H1 (cell line): ENCODE results near the gene SLC25A39. TPM values are rescaled to one million over a fixed set of nuclear protein-coding genes. Genes with fewer than 3 reads are reported as not detected.

Experiments
- CTCF ChIA-PET: fragments of 300-600 bp; sonication (Branson Sonifier 250); formaldehyde crosslinking; loops from one replicate; lab custom pipeline; 2021; ENCODE audit not compliant: partially characterized antibody; lab: Charles Lee
- POLR2A ChIA-PET: fragments of 300-600 bp; sonication (Branson Sonifier 250); formaldehyde crosslinking; loops from one replicate; lab custom pipeline; 2021; ENCODE audit warnings: inconsistent platforms; ENCODE audit not compliant: partially characterized antibody; lab: Charles Lee
- DNase-seq, 2 experiments: peaks; one replicate each; pipeline versions ENCODE4 v3.0.0 to v3.0.0-alpha.2; 2010 to 2022; ENCODE audit warnings: low spot score in 2 of 2, low read depth in 1 of 2, mixed read lengths in 1 of 2
- FAIRE-seq: peaks from 2 replicates; lab custom pipeline; 2011; peaks lifted over from hg19 to GRCh38; lab: Jason Lieb, UNC
- H2AFZ ChIP-seq: 2 replicates; pipeline ENCODE4 v1.8.1; 2012; ENCODE audit warnings: low read length, inconsistent platforms
- H2AK5ac ChIP-seq: 2 replicates; pipeline ENCODE4 v1.6.1; 2013; ENCODE audit warnings: low read depth, low read length
- H2BK120ac ChIP-seq: replicated peaks from 2 replicates; pipeline ENCODE3; 2013; ENCODE audit warnings: low read depth, low read length, inconsistent platforms
- H2BK12ac ChIP-seq: 2 replicates; pipeline ENCODE4 v1.6.1; 2013; ENCODE audit warnings: low read depth, low read length
- H2BK15ac ChIP-seq: 2 replicates; pipeline ENCODE4 v1.6.1; 2013; ENCODE audit warnings: low read length
- H2BK20ac ChIP-seq: 2 replicates; pipeline ENCODE4 v1.6.1; 2013; ENCODE audit warnings: low read length
- H2BK5ac ChIP-seq: 2 replicates; pipeline ENCODE4 v1.6.1; 2013; ENCODE audit warnings: low read depth, low read length
- H3K14ac ChIP-seq: 2 replicates; pipeline ENCODE4 v1.6.1; 2013; ENCODE audit warnings: inconsistent platforms; ENCODE audit not compliant: insufficient read length
- H3K18ac ChIP-seq: 2 replicates; pipeline ENCODE4 v1.6.1; 2013; ENCODE audit warnings: low read length; ENCODE audit errors: extremely low read depth
- H3K23ac ChIP-seq: 2 replicates; pipeline ENCODE4 v1.6.1; 2013; ENCODE audit warnings: inconsistent platforms; ENCODE audit not compliant: insufficient read length
- H3K23me2 ChIP-seq: 2 replicates; pipeline ENCODE4 v1.6.1; 2013; ENCODE audit warnings: low read depth, low read length
- H3K27ac ChIP-seq: 2 replicates; pipeline ENCODE4 v1.6.1; 2011; ENCODE audit warnings: low read depth, low read length, inconsistent platforms
- H3K27me3 ChIP-seq, 4 experiments: replicated peaks in 1 of 4; 1 replicate in 1 of 4; 2 replicates in 3 of 4; pipeline versions ENCODE4 v1.6.1 to v1.8.1; 2011 to 2013; ENCODE audit warnings: low read length in 3 of 4, mild to moderate bottlenecking in 3 of 4, inconsistent platforms in 2 of 4, mixed read lengths in 2 of 4, moderate library complexity in 1 of 4; ENCODE audit not compliant: control insufficient read depth in 3 of 4, insufficient read depth in 3 of 4; ENCODE audit errors: extremely low read depth in 1 of 4
- H3K36me3 ChIP-seq, 4 experiments: 2 replicates each; pipeline versions ENCODE4 v1.6.1 to v1.8.1; 2011 to 2013; ENCODE audit warnings: mild to moderate bottlenecking in 4 of 4, low read length in 3 of 4, moderate library complexity in 2 of 4, control low read depth in 1 of 4, inconsistent platforms in 1 of 4; ENCODE audit not compliant: insufficient read depth in 4 of 4, control insufficient read depth in 2 of 4
- H3K4ac ChIP-seq: replicated peaks from 2 replicates; pipeline ENCODE3; 2013; ENCODE audit warnings: low read length, low read depth, mixed read lengths, inconsistent platforms; ENCODE audit not compliant: insufficient read length
- H3K4me1 ChIP-seq, 4 experiments: replicated peaks in 1 of 4; 1 replicate in 1 of 4; 2 replicates in 3 of 4; pipeline versions ENCODE4 v1.6.1 to v1.8.1; 2011 to 2013; ENCODE audit warnings: low read length in 3 of 4, inconsistent platforms in 2 of 4, mixed read lengths in 1 of 4; ENCODE audit not compliant: insufficient read depth in 4 of 4, control insufficient read depth in 3 of 4
- H3K4me2 ChIP-seq, 2 experiments: 2 replicates each; pipeline versions ENCODE4 v1.6.1 to v1.8.1; 2011 to 2013; ENCODE audit warnings: low read depth in 2 of 2, low read length in 2 of 2, control low read depth in 1 of 2, inconsistent platforms in 1 of 2, mild to moderate bottlenecking in 1 of 2; ENCODE audit not compliant: insufficient read depth in 1 of 2
- H3K4me3 ChIP-seq, 4 experiments: fragments of 200-600, 300-600 bp in 1 of 4; sonication (generic), shearing (Covaris generic), sonication (Bioruptor Twin) in 1 of 4; 2 replicates each; pipeline versions ENCODE4 v1.5.1 to v1.8.1; 2011 to 2016; ENCODE audit warnings: low read length in 4 of 4, low read depth in 3 of 4, control low read depth in 2 of 4, inconsistent platforms in 2 of 4, mild to moderate bottlenecking in 2 of 4, mixed read lengths in 1 of 4, moderate library complexity in 1 of 4; ENCODE audit not compliant: insufficient read depth in 2 of 4; ENCODE audit errors: extremely low read depth in 1 of 4
- H3K56ac ChIP-seq: replicated peaks from 2 replicates; pipeline ENCODE3; 2013; ENCODE audit warnings: low read depth, mild to moderate bottlenecking, mixed read lengths, low read length, inconsistent platforms; ENCODE audit not compliant: insufficient read length
- H3K79me1 ChIP-seq: 2 replicates; pipeline ENCODE4 v1.6.1; 2013; ENCODE audit warnings: low read depth, low read length, control low read depth
- H3K79me2 ChIP-seq, 2 experiments: 2 replicates each; pipeline versions ENCODE4 v1.6.1 to v1.8.1; 2012 to 2013; ENCODE audit warnings: low read length in 2 of 2, mild to moderate bottlenecking in 2 of 2, inconsistent platforms in 1 of 2; ENCODE audit not compliant: insufficient read depth in 2 of 2, control insufficient read depth in 1 of 2
- H3K9ac ChIP-seq, 4 experiments: replicated peaks in 1 of 4; 1 replicate in 1 of 4; 2 replicates in 3 of 4; pipeline versions ENCODE4 v1.6.1 to v1.8.1; 2011 to 2013; ENCODE audit warnings: low read depth in 3 of 4, low read length in 3 of 4, control low read depth in 2 of 4, mild to moderate bottlenecking in 2 of 4, moderate library complexity in 2 of 4, inconsistent platforms in 1 of 4; ENCODE audit errors: extremely low read depth in 1 of 4
- H3K9me3 ChIP-seq, 2 experiments: 2 replicates each; pipeline versions ENCODE4 v1.6.1 to v1.8.1; 2012 to 2013; ENCODE audit warnings: mild to moderate bottlenecking in 2 of 2, moderate library complexity in 2 of 2, control low read depth in 1 of 2, inconsistent platforms in 1 of 2, low read depth in 1 of 2, low read length in 1 of 2, mixed read lengths in 1 of 2; ENCODE audit not compliant: insufficient read depth in 2 of 2
- H4K20me1 ChIP-seq, 2 experiments: replicated peaks in 1 of 2; 2 replicates each; pipeline versions ENCODE3 to v1.8.1; 2011 to 2013; ENCODE audit warnings: inconsistent platforms in 2 of 2, low read length in 2 of 2, mild to moderate bottlenecking in 1 of 2; ENCODE audit not compliant: insufficient read depth in 2 of 2, control insufficient read depth in 1 of 2
- H4K5ac ChIP-seq: 2 replicates; pipeline ENCODE4 v1.6.1; 2013; ENCODE audit warnings: low read length, low read depth, mixed read lengths, inconsistent platforms; ENCODE audit not compliant: insufficient read length
- H4K8ac ChIP-seq: 2 replicates; pipeline ENCODE4 v1.8.0; 2013; ENCODE audit warnings: mild to moderate bottlenecking, moderate library complexity, low read length, inconsistent platforms; ENCODE audit not compliant: insufficient read depth; ENCODE audit errors: extremely low read depth
- H4K91ac ChIP-seq: replicated peaks from 2 replicates; pipeline ENCODE3; 2013; ENCODE audit warnings: low read length, mixed read lengths, inconsistent platforms; ENCODE audit not compliant: insufficient read length
- ASH2L ChIP-seq: fragments of 200-600, 300-600 bp; sonication (generic); IDR thresholded peaks from one replicate; pipeline ENCODE4 v1.7.1; 2017; ENCODE audit warnings: low read length
- CHD2 ChIP-seq: IDR thresholded peaks from 2 replicates; pipeline ENCODE4 v1.6.1; 2012; ENCODE audit warnings: low read length, improper control_type of control experiment
- FOSL1 ChIP-seq: IDR thresholded peaks from 2 replicates; pipeline ENCODE4 v1.6.1; 2011; ENCODE audit warnings: mild to moderate bottlenecking, low read depth, low read length, moderate library complexity; ENCODE audit not compliant: insufficient read depth
- GABPA ChIP-seq: IDR thresholded peaks from 2 replicates; pipeline ENCODE4 v1.6.1; 2011; ENCODE audit warnings: mild to moderate bottlenecking, low read length, moderate library complexity, borderline replicate concordance; ENCODE audit not compliant: insufficient read depth
- JUN ChIP-seq: IDR thresholded peaks from 2 replicates; pipeline ENCODE4 v1.6.1; 2011; ENCODE audit warnings: low read depth, mild to moderate bottlenecking, improper control_type of control experiment, low read length
- KDM4A ChIP-seq: IDR thresholded peaks from one replicate; pipeline ENCODE4 v1.7.1; 2012; ENCODE audit warnings: low read depth, mild to moderate bottlenecking, moderate library complexity, low read length, inconsistent platforms; ENCODE audit not compliant: severe bottlenecking
- KDM5A ChIP-seq: fragments of 200-600 bp; IDR thresholded peaks from 2 replicates; pipeline ENCODE4 v1.7.1; 2012; ENCODE audit warnings: mild to moderate bottlenecking, low read length, inconsistent platforms, mixed read lengths
- MAX ChIP-seq: IDR thresholded peaks from 2 replicates; pipeline ENCODE4 v1.6.1; 2012; ENCODE audit warnings: inconsistent platforms
- NANOG ChIP-seq: IDR thresholded peaks from 2 replicates; pipeline ENCODE4 v1.6.1; 2011; ENCODE audit warnings: low read length, low read depth, mild to moderate bottlenecking, inconsistent platforms; ENCODE audit not compliant: insufficient read depth, poor library complexity, severe bottlenecking
- NRF1 ChIP-seq: IDR thresholded peaks from 2 replicates; pipeline ENCODE4 v1.6.1; 2011; ENCODE audit warnings: mild to moderate bottlenecking, low read depth, low read length, improper control_type of control experiment
- SUZ12 ChIP-seq: fragments of 200-600 bp; sonication (generic); IDR thresholded peaks from 2 replicates; pipeline ENCODE4 v1.6.1; 2012; ENCODE audit warnings: mild to moderate bottlenecking, inconsistent platforms, low read length, moderate library complexity, mixed read lengths
- TCF12 ChIP-seq: IDR thresholded peaks from 2 replicates; pipeline ENCODE4 v1.6.1; 2011; ENCODE audit warnings: low read depth, mild to moderate bottlenecking, low read length
- TEAD4 ChIP-seq: IDR thresholded peaks from 2 replicates; pipeline ENCODE4 v1.6.1; 2012; ENCODE audit warnings: low read depth, low read length, inconsistent platforms, mixed read lengths
- WGBS, 2 experiments: shearing (Covaris generic) in 1 of 2; methylation state at CpG; one replicate each; pipeline versions ENCODE4 v1.1.6 to v1.1.7; 2013 to 2015; ENCODE audit warnings: low lambda C conversion rate in 2 of 2, mixed read lengths in 2 of 2, inconsistent platforms in 1 of 2, low coverage in 1 of 2, missing lambda C conversion rate in 1 of 2; ENCODE audit not compliant: insufficient replicate concordance in 2 of 2, insufficient coverage in 1 of 2, insufficient read length in 1 of 2; ENCODE audit errors: extremely low coverage in 1 of 2, missing lambda C conversion rate in 1 of 2; 5-methylcytosine and 5-hydroxymethylcytosine counted together
- polyA plus RNA-seq, 7 experiments: library from polyadenylated mRNA; depleted of rRNA in 3 of 7; stranded (reverse) in 5 of 7; unstranded in 2 of 7; fragments of >200 nt in 5 of 7; fragments of 200-250 nt in 2 of 7; gene quantifications; 1 replicate in 5 of 7; 2 replicates in 1 of 7; 4 replicates in 1 of 7; pipeline versions ENCODE4 v1.2.1 to v1.2.3, GENCODE V29; 2011 to 2013; ENCODE audit warnings: missing spikeins in 2 of 7, mixed read lengths in 2 of 7
- total RNA-seq: library from RNA; stranded (reverse); fragmentation: NEBNext Ultra II Directional; extraction: Animal tissue kit (Norgen Biotek cat#: 25700); gene quantifications from 2 replicates; pipeline ENCODE4 v1.2.1, GENCODE V29; 2021

The SLC25A39 gene
- total and polyA plus RNA-seq, 2 of the 8 experiments (the other 6 are each of a cell fraction or from before 2014, with no cell fraction given): 200 to 291 TPM

DNA sequence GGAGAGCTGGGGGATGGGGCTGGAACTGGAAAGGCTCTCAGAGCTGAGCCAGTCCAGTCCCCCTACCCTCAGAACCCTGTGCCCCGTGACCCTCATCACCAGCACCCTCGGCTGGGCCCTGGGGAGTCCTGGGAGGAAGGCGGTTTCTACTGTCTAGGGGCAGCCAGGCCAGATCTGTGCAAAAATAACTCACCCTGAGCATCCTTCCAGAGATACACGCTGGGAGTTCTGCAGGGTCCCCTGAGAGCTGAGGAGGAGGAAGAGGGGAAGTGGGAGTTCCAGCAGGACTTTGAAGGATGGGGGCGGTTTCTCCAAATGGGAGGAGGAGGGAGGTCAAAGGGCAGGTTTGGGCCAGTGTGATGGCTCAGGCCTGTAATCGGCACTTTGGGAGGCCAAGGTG, 51.7 kb downstream of the SLC25A39 start:
- CTCF ChIA-PET: interaction anchor here (0.5 to 2.5 kb wide), 5 partner anchors 14 to 63 kb away, joined by 3 to 7 read pairs (median 4); no protein-coding TSS in a partner anchor
- Histone ChIP-seq H2BK20ac (no peak overlapping the region), H3K27me3 (no peaks in the 10 kb centered on the region), H3K9me3 (no peaks in the 10 kb centered on the region), H3K4ac (no peak overlapping the region), H3K27ac (no peak overlapping the region), H4K91ac (no peak overlapping the region), H4K5ac (no peak overlapping the region), H3K23me2 (no peaks in the 10 kb centered on the region), H2BK15ac (no peak overlapping the region), H3K4me2 (no peak overlapping the region), H4K20me1 (no peaks in the 10 kb centered on the region), H3K4me1 (peaks cover 0 to 9% (median 3%) of the 10 kb centered on the region in 4 experiments; a peak in 4 of 7 replicates), H2BK12ac (no peak overlapping the region), H3K79me1 (no peaks in the 10 kb centered on the region), H3K9ac (no peak overlapping the region), H3K4me3 (no peak overlapping the region), H2BK120ac (no peak overlapping the region), H2AFZ (no peak overlapping the region), H2BK5ac (no peak overlapping the region), H3K79me2 (no peaks in the 10 kb centered on the region), H2AK5ac (no peak overlapping the region), H3K56ac (no peak overlapping the region), H4K8ac (no peak overlapping the region; the same call in 1 of the 2 replicates), H3K14ac (no peak overlapping the region), H3K23ac (no peak overlapping the region), H3K18ac (no peak overlapping the region; the same call in 1 of the 2 replicates), H3K36me3 (no peaks in the 10 kb centered on the region)
- no peak for DNase-seq
- 85% methylated on average over 6 of the region's 6 CpGs; no CpG with 5 or more reads in 1 of the 2 experiments for WGBS, 2 experiments
- no peak for FAIRE-seq
- TF ChIP-seq NANOG (no peak), GABPA (no peak), KDM4A (no peak), SUZ12 (no peak), NRF1 (no peak), FOSL1 (no peak), MAX (no peak), JUN (no peak), TEAD4 (no peak), ASH2L (no peak), TCF12 (no peak), CHD2 (no peak), KDM5A (no peak)
- POLR2A ChIA-PET: interaction anchor here (0.5 to 1.6 kb wide), 5 partner anchors 19 to 47 kb away, joined by 3 to 4 read pairs (median 3); no protein-coding TSS in a partner anchor
